ENCODE results near the gene GRPR.

GRPR gene

DNA sequence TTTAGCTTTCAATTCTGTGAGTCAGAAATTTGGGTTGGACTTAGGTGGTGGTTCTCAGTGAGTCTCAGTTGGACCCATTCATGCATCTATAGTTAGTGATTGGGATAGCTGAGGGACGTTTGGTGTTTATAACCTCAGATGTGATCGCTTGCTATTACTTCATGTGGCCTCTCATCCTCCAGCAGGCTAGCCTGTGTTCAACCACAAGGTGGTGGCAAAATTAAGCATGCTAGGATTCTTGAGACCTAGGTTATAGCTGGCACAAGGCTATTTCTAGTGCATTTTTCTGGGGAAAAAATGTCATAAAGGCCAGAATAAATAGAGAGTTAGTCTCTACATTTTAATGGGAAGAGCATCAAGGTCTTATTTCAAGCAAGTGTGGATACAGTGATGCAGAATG, 10.9 kb upstream of the GRPR start:
- no peaks in the 10 kb centered on the region for H3K36me3 ChIP-seq (ENCODE audit: insufficient read depth, low read depth, low read length)
- no peaks in the 10 kb centered on the region for H3K4me1 ChIP-seq (ENCODE audit: insufficient read depth, low read length)
- H3K9ac ChIP-seq (ENCODE audit: low read depth, low read length) = no peak overlapping the region
- no peaks in the 10 kb centered on the region for H3K27me3 ChIP-seq (ENCODE audit: insufficient read depth, low read length)
- no peak overlapping the region for H3K27ac ChIP-seq (ENCODE audit: low read length)
- H3K9me3 ChIP-seq (ENCODE audit: insufficient read depth, low read depth, low read length) = no peaks in the 10 kb centered on the region; the same call in 1 of the 2 replicates
- H3K4me3 ChIP-seq (ENCODE audit: low read length) = no peak overlapping the region

- H3K27me3 ChIP-seq (ENCODE audit: insufficient read depth, low read length) = no peaks in the 10 kb centered on the region
- no peaks in the 10 kb centered on the region for H3K4me1 ChIP-seq (ENCODE audit: insufficient read depth, low read length)
- no peak overlapping the region for H3K4me3 ChIP-seq (ENCODE audit: low read length)
- H3K36me3 ChIP-seq (ENCODE audit: insufficient read depth, low read depth, low read length) = no peaks in the 10 kb centered on the region
- H3K9me3 ChIP-seq (ENCODE audit: insufficient read depth, low read depth, low read length) = no peaks in the 10 kb centered on the region; the same call in 1 of the 2 replicates
- H3K27ac ChIP-seq (ENCODE audit: low read length) = no peak overlapping the region
- no peak overlapping the region for H3K9ac ChIP-seq (ENCODE audit: low read depth, low read length)
Measured at GRCh38 chrX:16113978-16114565, 9.3 kb upstream of the GRPR start.

DNA sequence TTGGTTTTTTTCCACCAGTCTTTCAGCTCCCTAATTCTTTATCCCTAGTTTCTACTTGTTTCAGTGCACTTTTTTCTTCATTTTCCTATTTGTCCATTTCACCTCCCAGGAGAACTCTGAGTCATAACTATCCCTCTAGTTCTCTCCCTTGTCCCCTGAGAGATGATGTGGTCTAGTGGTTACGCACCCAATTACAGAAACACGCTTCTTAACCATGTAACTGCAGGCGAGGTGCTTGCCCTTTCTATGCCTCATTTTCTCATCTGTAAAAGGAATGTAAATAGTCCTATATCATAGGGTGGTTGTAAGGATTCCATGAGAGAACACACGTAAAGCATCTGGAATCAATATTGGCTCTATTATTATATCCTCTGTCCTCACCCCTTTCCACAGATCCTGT, 8.8 kb upstream of the GRPR start:
- Histone ChIP-seq H3K4me1 (ENCODE audit: insufficient read depth, low read length) (no peaks in the 10 kb centered on the region), H3K27ac (ENCODE audit: low read length) (no peak overlapping the region), H3K9ac (ENCODE audit: low read depth, low read length) (no peak overlapping the region), H3K36me3 (ENCODE audit: insufficient read depth, low read depth, low read length) (no peaks in the 10 kb centered on the region), H3K4me3 (ENCODE audit: low read length) (no peak overlapping the region), H3K27me3 (ENCODE audit: insufficient read depth, low read length) (no peaks in the 10 kb centered on the region), H3K9me3 (ENCODE audit: insufficient read depth, low read depth, low read length) (no peaks in the 10 kb centered on the region; the same call in 1 of the 2 replicates)

GRCh38 chrX:16119353-16120220, 3.8 kb upstream of the GRPR start:
- H3K27ac ChIP-seq (ENCODE audit: low read length) = no peak overlapping the region
- no peak overlapping the region for H3K9ac ChIP-seq (ENCODE audit: low read depth, low read length)
- H3K4me1 ChIP-seq (ENCODE audit: insufficient read depth, low read length) = peaks cover 5% of the 10 kb centered on the region; the same call in 1 of the 2 replicates
- no peaks in the 10 kb centered on the region for H3K27me3 ChIP-seq (ENCODE audit: insufficient read depth, low read length)
- H3K36me3 ChIP-seq (ENCODE audit: insufficient read depth, low read depth, low read length) = no peaks in the 10 kb centered on the region
- no peaks in the 10 kb centered on the region; the same call in 1 of the 2 replicates for H3K9me3 ChIP-seq (ENCODE audit: insufficient read depth, low read depth, low read length)
- H3K4me3 ChIP-seq (ENCODE audit: low read length) = no peak overlapping the region

DNA sequence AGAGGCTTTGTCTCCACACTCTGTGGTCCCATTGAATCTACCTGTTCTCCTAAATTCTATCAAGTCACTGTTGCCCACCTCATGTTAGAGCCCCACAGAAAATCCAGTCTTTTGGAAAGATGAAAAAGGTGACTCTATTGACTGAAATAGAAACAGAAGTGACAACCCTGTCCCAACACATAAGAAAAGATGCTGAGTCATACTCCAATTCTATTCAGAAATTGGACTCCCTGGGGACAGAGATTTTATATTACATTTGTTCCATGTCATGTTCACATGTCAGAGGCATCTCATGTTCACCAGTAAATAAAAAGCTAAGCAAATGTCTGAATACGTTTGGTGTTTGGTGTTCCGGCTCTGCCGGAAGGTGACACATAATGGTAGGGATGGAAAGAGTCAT, 2.9 kb upstream of the GRPR start:
- H3K4me3 ChIP-seq (ENCODE audit: low read length) = no peak overlapping the region
- no peaks in the 10 kb centered on the region; the same call in 1 of the 2 replicates for H3K9me3 ChIP-seq (ENCODE audit: insufficient read depth, low read depth, low read length)
- peaks cover 5% of the 10 kb centered on the region; the same call in 1 of the 2 replicates for H3K4me1 ChIP-seq (ENCODE audit: insufficient read depth, low read length)
- no peaks in the 10 kb centered on the region for H3K27me3 ChIP-seq (ENCODE audit: insufficient read depth, low read length)
- no peak overlapping the region for H3K27ac ChIP-seq (ENCODE audit: low read length)
- H3K9ac ChIP-seq (ENCODE audit: low read depth, low read length) = no peak overlapping the region
- H3K36me3 ChIP-seq (ENCODE audit: insufficient read depth, low read depth, low read length) = no peaks in the 10 kb centered on the region

GRCh38 chrX:16124201-16124600, 836 bp downstream of the GRPR start:
- Histone ChIP-seq H3K4me3 (ENCODE audit: low read length) (peak overlapping the region; percentile 59), H3K36me3 (ENCODE audit: insufficient read depth, low read depth, low read length) (no peaks in the 10 kb centered on the region), H3K4me1 (ENCODE audit: insufficient read depth, low read length) (peaks cover 5% of the 10 kb centered on the region; the same call in 1 of the 2 replicates), H3K27ac (ENCODE audit: low read length) (no peak overlapping the region), H3K9ac (ENCODE audit: low read depth, low read length) (peak overlapping the region; percentile 59), H3K27me3 (ENCODE audit: insufficient read depth, low read length) (no peaks in the 10 kb centered on the region), H3K9me3 (ENCODE audit: insufficient read depth, low read depth, low read length) (no peaks in the 10 kb centered on the region)

DNA sequence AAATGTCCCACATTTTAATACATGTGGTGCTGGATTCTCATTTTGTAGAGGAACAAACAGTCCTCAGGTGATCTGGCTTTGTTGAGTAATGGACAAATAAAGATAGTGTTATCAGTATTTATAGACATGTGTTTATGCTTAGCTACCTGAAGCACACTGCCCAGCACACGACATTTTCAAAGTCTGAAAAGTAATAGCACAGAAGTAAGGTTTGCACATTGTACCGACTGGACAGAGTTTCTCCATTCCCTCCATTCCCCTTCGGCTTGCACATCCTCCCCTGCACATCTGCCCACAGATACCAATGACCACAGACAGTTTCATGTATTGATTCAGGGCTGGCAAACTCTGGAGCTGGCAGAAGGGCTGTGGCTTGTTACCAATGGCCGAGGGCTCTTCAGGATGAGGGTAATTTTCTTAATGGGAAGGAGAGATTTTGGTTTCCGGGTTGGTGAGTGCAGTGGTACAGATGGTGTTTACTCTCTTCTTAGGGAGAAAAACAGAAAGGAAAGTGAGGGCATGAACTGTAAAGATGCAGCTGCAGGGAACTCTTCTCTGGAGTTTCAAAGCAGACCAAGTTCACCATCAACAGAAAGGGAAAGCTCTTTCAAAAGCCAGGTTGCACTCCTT, 2.3 kb downstream of the GRPR start:
- Histone ChIP-seq H3K36me3 (ENCODE audit: insufficient read depth, low read depth, low read length) (no peaks in the 10 kb centered on the region), H3K27ac (ENCODE audit: low read length) (no peak overlapping the region), H3K4me3 (ENCODE audit: low read length) (peak overlapping the region; percentile 59), H3K9me3 (ENCODE audit: insufficient read depth, low read depth, low read length) (no peaks in the 10 kb centered on the region), H3K27me3 (ENCODE audit: insufficient read depth, low read length) (no peaks in the 10 kb centered on the region), H3K4me1 (ENCODE audit: insufficient read depth, low read length) (peaks cover 5% of the 10 kb centered on the region; the same call in 1 of the 2 replicates), H3K9ac (ENCODE audit: low read depth, low read length) (peak overlapping the region; percentile 59; the same call in 1 of the 2 replicates)

DNA sequence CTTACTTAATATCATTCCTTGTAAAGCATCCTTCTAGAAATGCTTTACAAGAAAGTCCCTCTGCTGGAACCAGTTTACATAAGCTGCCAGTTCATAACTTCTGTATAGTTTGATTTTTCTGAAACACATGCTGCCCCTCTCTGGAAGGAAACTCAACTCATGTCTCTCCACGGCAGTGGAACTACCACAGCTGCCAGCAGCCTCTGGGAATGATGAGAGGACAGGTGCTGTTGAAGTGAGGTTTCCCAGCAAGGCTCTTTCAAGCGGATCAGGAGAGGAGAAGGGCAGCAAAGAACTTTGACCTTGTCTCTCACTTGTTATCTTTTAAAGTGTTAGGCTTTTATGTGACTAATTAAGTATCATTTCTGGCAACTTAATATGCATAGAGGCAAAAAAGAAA, 7.3 kb downstream of the GRPR start:
- no peaks in the 10 kb centered on the region for H3K27me3 ChIP-seq (ENCODE audit: insufficient read depth, low read length)
- H3K4me1 ChIP-seq (ENCODE audit: insufficient read depth, low read length) = 0 out of 2 replicates have a peak, but pooled peaks cover 2% of the 10 kb centered on the region
- no peak overlapping the region for H3K4me3 ChIP-seq (ENCODE audit: low read length)
- no peaks in the 10 kb centered on the region for H3K9me3 ChIP-seq (ENCODE audit: insufficient read depth, low read depth, low read length)
- H3K9ac ChIP-seq (ENCODE audit: low read depth, low read length) = no peak overlapping the region
- H3K27ac ChIP-seq (ENCODE audit: low read length) = no peak overlapping the region
- no peaks in the 10 kb centered on the region for H3K36me3 ChIP-seq (ENCODE audit: insufficient read depth, low read depth, low read length)

- Histone ChIP-seq H3K4me3 (ENCODE audit: low read length) (no peak overlapping the region), H3K4me1 (ENCODE audit: insufficient read depth, low read length) (0 out of 2 replicates have a peak, but pooled peaks cover 2% of the 10 kb centered on the region), H3K27me3 (ENCODE audit: insufficient read depth, low read length) (no peaks in the 10 kb centered on the region), H3K9me3 (ENCODE audit: insufficient read depth, low read depth, low read length) (no peaks in the 10 kb centered on the region), H3K9ac (ENCODE audit: low read depth, low read length) (no peak overlapping the region), H3K27ac (ENCODE audit: low read length) (no peak overlapping the region), H3K36me3 (ENCODE audit: insufficient read depth, low read depth, low read length) (no peaks in the 10 kb centered on the region)
Measured at GRCh38 chrX:16134936-16135335, 11.6 kb downstream of the GRPR start.

GRCh38 chrX:16136080-16136479, 12.7 kb downstream of the GRPR start:
- H3K36me3 ChIP-seq (ENCODE audit: insufficient read depth, low read depth, low read length) = no peaks in the 10 kb centered on the region
- no peak overlapping the region for H3K4me3 ChIP-seq (ENCODE audit: low read length)
- no peaks in the 10 kb centered on the region for H3K9me3 ChIP-seq (ENCODE audit: insufficient read depth, low read depth, low read length)
- no peaks in the 10 kb centered on the region for H3K27me3 ChIP-seq (ENCODE audit: insufficient read depth, low read length)
- H3K9ac ChIP-seq (ENCODE audit: low read depth, low read length) = no peak overlapping the region
- H3K27ac ChIP-seq (ENCODE audit: low read length) = no peak overlapping the region
- H3K4me1 ChIP-seq (ENCODE audit: insufficient read depth, low read length) = 0 out of 2 replicates have a peak, but pooled peaks cover 2% of the 10 kb centered on the region

DNA sequence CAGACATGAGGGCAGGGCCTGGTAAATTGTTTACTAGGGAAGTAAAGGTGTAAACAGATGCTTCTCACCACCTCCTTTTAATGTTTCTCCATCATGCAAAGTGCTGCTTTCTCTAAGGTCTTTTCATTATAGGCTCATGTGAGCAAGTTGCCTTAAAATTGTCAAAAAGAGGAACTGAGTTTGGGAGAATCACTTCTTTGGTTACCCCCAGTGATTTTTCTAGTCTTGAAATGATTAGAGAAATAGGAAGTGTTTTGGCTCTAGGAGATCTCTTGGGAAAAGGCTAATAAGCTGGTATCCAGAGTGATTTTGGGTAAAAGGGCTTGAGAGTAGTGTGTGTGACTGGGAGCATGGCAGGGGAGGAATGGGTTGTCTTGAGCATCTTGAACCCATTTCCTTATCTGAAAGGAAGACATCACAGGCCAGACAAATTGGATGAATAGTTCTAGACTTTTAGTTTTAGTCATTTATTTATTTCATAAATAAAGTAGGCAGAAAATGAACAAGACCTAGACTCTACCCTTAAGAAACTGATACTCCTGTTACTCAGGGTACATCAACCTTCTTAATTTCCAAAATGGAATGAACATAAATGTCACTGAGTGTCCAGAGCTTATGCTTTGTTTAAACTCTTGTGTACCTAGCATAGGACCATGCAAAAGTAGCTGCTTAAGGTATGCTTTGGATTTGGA, 14.2 kb downstream of the GRPR start:
- H3K4me3 ChIP-seq (ENCODE audit: low read length) = no peak overlapping the region
- no peak overlapping the region for H3K27ac ChIP-seq (ENCODE audit: low read length)
- H3K9ac ChIP-seq (ENCODE audit: low read depth, low read length) = no peak overlapping the region
- no peaks in the 10 kb centered on the region for H3K27me3 ChIP-seq (ENCODE audit: insufficient read depth, low read length)
- H3K36me3 ChIP-seq (ENCODE audit: insufficient read depth, low read depth, low read length) = no peaks in the 10 kb centered on the region
- 0 out of 2 replicates have a peak, but pooled peaks cover 2% of the 10 kb centered on the region for H3K4me1 ChIP-seq (ENCODE audit: insufficient read depth, low read length)
- no peaks in the 10 kb centered on the region for H3K9me3 ChIP-seq (ENCODE audit: insufficient read depth, low read depth, low read length)

Data from iPS-20b (cell line).